SU-DHL-6 (cell line): ENCODE results near the gene PHTF1.

ENCODE experiments used
- CTCF ChIP-seq: fragments of 200-600 bp; sonication (generic); IDR thresholded peaks from one replicate; pipeline ENCODE4 v1.5.1; 2017; ENCODE audit warnings: antibody characterized with exemption, mild to moderate bottlenecking, low read length, moderate library complexity; ENCODE audit not compliant: insufficient read depth, poor library complexity, severe bottlenecking
- EZH2phosphoT487 ChIP-seq: fragments of 200-600 bp; sonication (generic), shearing (Covaris generic); conservative IDR thresholded peaks from 2 replicates; pipeline ENCODE4 v1.6.1; 2018; ENCODE audit warnings: mild to moderate bottlenecking, antibody characterized with exemption, low read length, moderate library complexity, mixed read lengths

GRCh38 chr1:113652771-113653170 is 106.5 kb downstream of the PHTF1 start:
- TF ChIP-seq CTCF (no peak), EZH2phosphoT487 (no peak)
